Amygdala (tissue), 56 donors: Measurements from ENCODE around the gene RIMS4.

ENCODE experiments used
- DNase-seq, 56 donors: peaks; one replicate each; lab custom pipeline; 2025; lab: John Stamatoyannopoulos, UW

Gene RIMS4

DNA sequence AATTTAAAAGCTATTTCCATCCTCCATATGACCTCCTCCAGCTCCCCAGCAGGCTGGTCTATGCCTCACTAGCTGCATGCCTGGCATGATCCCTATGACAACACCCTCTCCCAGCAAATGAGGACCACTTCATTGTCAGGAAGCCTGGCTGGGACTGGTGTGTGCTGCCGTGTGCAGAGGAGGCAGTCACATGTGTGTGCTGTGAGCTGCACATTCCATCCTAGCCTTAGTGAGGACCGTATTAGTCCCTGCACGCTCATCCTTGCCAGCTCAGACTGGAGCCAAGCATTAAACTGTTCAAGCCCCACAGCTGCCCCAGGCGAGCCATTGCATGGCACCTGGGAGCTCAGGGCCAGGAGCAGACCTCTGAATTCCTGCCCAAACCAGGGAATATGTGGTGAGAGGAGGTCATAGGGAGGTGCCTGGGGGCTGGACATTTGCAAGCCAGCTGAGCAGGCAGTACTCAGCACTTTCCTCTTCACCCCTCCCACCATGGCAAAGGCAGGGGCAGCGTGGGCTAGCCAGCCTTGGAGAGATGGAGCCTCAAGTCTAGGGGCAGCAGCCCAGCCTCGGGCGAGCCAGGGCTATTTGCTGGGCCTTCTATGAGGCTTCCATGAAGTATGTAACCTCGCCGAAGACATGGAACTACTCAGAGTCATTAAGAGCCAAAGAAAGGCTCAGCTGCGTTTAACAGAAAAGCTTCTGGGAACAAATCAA, 103.9 kb downstream of the RIMS4 start:
- DNase-seq, result peak in 2 of 56 donors; percentile 15 to 25

DNA sequence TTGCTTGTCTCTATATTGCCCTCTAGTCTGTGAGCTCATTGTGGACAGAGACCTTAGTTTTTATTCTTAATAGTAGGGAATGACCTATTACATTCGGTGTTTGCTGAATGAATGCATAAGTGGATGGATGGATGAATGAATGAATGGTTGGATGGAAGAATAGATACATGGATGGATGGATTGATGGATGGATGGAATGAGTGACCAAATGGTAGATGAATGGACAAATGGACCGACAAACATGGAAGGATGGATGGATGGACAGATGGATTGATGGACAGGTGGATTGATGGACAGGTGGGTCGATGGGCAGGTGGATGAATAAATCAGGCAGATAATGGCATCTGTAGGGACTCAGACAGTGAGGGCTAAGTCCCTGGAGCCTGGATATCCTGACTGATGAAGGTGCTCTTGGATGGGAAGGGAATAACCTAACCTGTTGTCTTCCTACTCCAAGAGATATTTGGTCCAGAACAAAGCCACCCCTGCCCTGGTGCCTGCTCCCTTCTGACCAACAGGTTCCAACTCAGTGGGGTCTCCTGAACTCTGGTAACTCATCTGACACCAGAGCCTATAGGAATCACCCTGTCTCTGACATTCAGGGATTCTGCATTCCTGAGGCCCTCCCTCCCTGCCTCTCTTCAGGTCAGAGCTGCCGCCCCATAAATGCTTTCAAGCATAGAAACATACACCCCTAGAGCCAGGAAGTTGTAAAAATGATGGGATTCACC, 104.8 kb downstream of the RIMS4 start:
- no peak for DNase-seq

DNA sequence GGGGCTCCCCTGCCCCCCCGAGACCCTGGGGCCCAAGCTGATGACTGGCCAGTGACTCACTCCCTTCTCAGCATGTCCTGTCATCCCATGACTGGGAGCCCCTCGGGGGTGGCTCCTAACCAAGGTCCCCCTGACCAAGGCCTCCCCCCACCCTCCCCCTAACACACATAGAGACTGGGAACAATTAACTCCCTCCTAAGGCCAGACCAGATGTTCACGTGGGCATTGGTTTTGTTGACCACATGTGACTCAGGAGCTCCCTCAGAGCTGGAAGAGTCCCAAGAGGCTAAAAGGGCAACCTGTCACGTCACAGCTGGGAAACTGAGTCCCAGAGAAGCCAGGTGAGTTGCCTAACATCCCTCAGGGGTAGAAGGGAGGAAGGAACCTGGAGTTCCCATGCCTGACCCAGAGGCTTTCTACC, 105.8 kb downstream of the RIMS4 start:
- no peak for DNase-seq

DNA sequence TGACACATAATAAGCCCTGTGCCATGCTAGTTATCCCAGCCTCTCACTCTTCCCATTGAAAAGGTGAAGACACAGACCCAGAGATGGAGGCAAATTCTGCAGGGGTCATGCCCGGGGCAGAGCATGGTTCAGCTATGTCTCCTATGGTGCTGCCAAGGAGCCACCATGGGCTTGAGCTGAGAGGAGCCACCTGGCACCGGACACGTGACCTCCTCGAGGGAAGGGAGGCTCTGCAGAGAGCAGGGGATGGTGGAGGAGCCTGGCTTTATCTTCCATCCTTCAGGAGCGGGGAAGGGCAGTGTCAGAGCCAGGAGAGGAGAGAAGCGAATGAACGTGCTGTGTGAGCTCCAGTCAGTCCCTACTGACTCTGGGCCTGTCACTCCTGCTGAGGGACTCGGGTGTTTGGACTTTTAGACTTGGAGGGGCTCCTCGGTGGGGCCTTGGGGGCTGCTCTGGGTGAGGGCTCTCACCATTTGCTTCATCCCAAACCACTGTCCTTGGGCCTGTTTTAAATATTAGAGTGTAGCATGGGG, 106.3 kb downstream of the RIMS4 start:
- DNase-seq, result no peak

DNA sequence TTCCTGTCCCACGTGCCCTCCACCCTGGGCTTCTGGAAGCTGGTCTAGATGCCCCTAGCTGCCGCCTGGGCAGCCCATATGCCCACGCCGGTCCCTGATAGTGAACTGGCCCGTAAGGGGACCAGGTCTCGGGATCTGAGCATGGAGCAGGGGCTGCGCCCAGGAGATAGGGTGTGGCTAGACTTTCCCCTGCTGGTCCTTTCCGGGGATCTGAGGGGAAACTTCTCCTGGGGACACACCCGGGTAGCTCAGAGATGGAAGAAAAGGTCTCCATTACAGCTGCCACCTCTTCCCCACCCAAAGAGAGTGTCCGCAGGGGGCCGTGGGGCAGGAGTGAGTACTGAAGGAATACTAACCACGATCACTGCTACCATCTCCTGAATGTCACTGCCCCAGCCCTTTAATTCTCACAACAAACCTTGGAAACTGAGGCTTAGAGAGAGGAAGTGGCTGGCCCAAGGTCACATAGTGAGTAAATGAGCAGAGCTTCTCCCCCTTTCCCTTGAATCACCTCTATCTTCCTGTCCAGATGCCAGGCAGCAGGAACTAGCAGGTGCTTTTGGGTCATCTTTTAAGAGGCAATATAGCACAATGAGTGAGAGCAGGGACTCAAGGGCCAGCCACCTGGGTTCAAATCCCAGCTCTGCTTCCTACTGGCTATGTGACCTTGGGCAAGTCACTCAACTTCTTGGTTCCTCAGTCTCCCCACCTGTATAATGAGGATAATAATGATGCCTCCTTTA, 107.0 kb downstream of the RIMS4 start:
- DNase-seq, result no peak

DNA sequence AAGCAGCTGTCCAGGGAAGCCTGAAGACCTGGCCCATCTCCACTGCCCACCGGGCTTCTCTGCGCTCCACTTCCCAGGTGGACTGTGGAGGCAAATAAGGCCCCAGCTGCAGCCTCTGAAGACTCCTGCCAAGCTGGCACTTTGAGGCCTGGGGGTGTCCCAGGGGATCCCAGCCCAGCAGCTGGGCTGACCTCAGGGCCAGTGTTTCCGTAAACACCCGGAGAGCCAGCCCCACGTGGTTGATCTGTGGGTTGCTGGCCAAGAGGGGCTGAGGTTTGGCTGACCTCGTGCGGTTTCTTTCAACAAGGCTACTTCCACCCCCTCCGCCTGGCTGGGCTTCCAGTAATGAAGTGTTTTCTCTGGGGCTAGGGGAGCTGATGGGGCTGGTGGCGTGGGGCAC, 107.6 kb downstream of the RIMS4 start:
- DNase-seq, result peak in 54 of 56 donors; percentile 36 to 94 (median 80)

DNA sequence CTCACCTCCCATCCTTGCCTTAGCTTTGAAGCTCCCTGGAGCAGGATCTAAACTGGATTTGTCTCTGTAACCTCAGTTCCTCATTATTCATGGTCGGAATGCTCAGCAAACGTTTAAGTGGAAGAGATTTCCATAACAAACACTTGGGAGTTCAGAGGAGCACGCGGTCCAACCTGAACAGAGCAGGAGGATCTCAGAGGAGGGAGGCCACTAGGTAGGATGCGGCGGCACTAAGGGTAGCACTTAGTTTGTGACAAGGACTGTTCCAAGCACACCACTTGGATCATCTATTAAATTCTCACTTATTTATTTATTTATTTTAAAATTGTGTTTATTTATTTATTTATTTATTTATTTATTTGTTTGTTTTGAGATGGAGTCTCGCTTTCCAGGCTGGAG, 108.5 kb downstream of the RIMS4 start:
- no peak for DNase-seq
